Endothelial cell of umbilical vein (primary cell): ENCODE results near the gene LGI1. TPM values are rescaled to one million over a fixed set of nuclear protein-coding genes. Genes with fewer than 3 reads are reported as not detected.
"Not testable (repeated sequence)": the region's sequence is repeated elsewhere in the genome, so short reads cannot be mapped to it uniquely, and the experiment has no call there.

Source experiments
- BruUV-seq: library from RNA; stranded (reverse); fragments of 400-500 nt; replicated peaks from 2 replicates; lab custom pipeline; 2021; lab: Mats Ljungman, UMichigan
- CTCF ChIA-PET: fragments of 300-600, 350-600 bp; sonication (Branson Sonifier 250); formaldehyde crosslinking; loops from one replicate; lab custom pipeline; 2021; ENCODE audit warnings: antibody characterized with exemption, inconsistent platforms; lab: Charles Lee
- POLR2A ChIA-PET: fragments of 300-600, 350-600 bp; sonication (Branson Sonifier 250); formaldehyde crosslinking; loops from one replicate; lab custom pipeline; 2021; ENCODE audit warnings: antibody characterized with exemption, inconsistent platforms; lab: Charles Lee
- DNase-seq: peaks from one replicate; pipeline ENCODE4 v3.0.0-alpha.2; 2011; ENCODE audit warnings: low read depth, low spot score
- FAIRE-seq: peaks from 2 replicates; lab custom pipeline; 2011; peaks lifted over from hg19 to GRCh38; lab: Jason Lieb, UNC
- H2AFZ ChIP-seq: 2 replicates; pipeline ENCODE4 v1.6.0; 2012; ENCODE audit warnings: low read depth, low read length, control low read depth, inconsistent platforms
- H3K27ac ChIP-seq: 2 replicates; pipeline ENCODE4 v1.5.1; 2011; ENCODE audit warnings: low read depth, mild to moderate bottlenecking, control low read depth, low read length, moderate library complexity; ENCODE audit not compliant: insufficient read depth
- H3K27me3 ChIP-seq, 2 experiments: 2 replicates each; pipeline versions ENCODE4 v1.6.0 to v1.6.1; 2011; ENCODE audit warnings: low read length in 2 of 2, mixed read lengths in 1 of 2; ENCODE audit not compliant: control insufficient read depth in 2 of 2, insufficient read depth in 2 of 2
- H3K36me3 ChIP-seq, 2 experiments: 2 replicates in 1 of 2; 3 replicates in 1 of 2; pipeline ENCODE4 v1.5.1; 2011; ENCODE audit warnings: low read length in 2 of 2, mild to moderate bottlenecking in 1 of 2, moderate library complexity in 1 of 2; ENCODE audit not compliant: control insufficient read depth in 2 of 2, insufficient read depth in 2 of 2; ENCODE audit errors: extremely low read depth in 1 of 2
- H3K4me1 ChIP-seq: 3 replicates; pipeline ENCODE4 v1.5.1; 2011; ENCODE audit warnings: mild to moderate bottlenecking, low read length; ENCODE audit not compliant: control insufficient read depth, insufficient read depth; ENCODE audit errors: extremely low read depth
- H3K4me2 ChIP-seq: 2 replicates; pipeline ENCODE4 v1.6.1; 2011; ENCODE audit warnings: low read length, control low read depth, mixed read lengths; ENCODE audit not compliant: insufficient read depth
- H3K4me3 ChIP-seq, 3 experiments: fragments of 200-600 bp in 1 of 3; sonication (generic), shearing (Covaris generic) in 1 of 3; replicated peaks in 1 of 3; 2 replicates each; pipeline ENCODE4 v1.5.1; 2011 to 2016; ENCODE audit warnings: control low read depth in 3 of 3, low read length in 3 of 3, mild to moderate bottlenecking in 2 of 3, inconsistent platforms in 1 of 3, low read depth in 1 of 3, moderate library complexity in 1 of 3; ENCODE audit not compliant: insufficient read depth in 1 of 3
- H3K79me2 ChIP-seq: 2 replicates; pipeline ENCODE4 v1.6.0; 2012; ENCODE audit warnings: low read length, inconsistent platforms; ENCODE audit not compliant: control insufficient read depth, insufficient read depth
- H3K9ac ChIP-seq: replicated peaks from 2 replicates; pipeline ENCODE3; 2011; ENCODE audit warnings: low read length, control low read depth; ENCODE audit not compliant: insufficient read depth; ENCODE audit errors: extremely low read depth
- H3K9me1 ChIP-seq: replicated peaks from 3 replicates; pipeline ENCODE4 v1.6.0; 2011; ENCODE audit warnings: mild to moderate bottlenecking, low read length; ENCODE audit not compliant: control insufficient read depth, insufficient read depth; ENCODE audit errors: extremely low read depth
- H3K9me3 ChIP-seq: replicated peaks from 2 replicates; pipeline ENCODE4 v1.5.1; 2012; ENCODE audit warnings: low read length, inconsistent platforms; ENCODE audit not compliant: control insufficient read depth, insufficient read depth
- H4K20me1 ChIP-seq: replicated peaks from 2 replicates; pipeline ENCODE3; 2011; ENCODE audit warnings: mild to moderate bottlenecking, low read length; ENCODE audit not compliant: control insufficient read depth, insufficient read depth; ENCODE audit errors: extremely low read depth
- CTCF ChIP-seq, 2 donors: IDR thresholded peaks; 1 replicate in 1 of 2; 2 replicates in 1 of 2; pipeline ENCODE4 v1.5.1; 2011; ENCODE audit warnings: low read length in 2 of 2, mild to moderate bottlenecking in 2 of 2, moderate library complexity in 2 of 2, control low read depth in 1 of 2, inconsistent platforms in 1 of 2, low read depth in 1 of 2; ENCODE audit not compliant: insufficient read depth in 1 of 2; ENCODE audit errors: extremely low read depth in 1 of 2
- EZH2 ChIP-seq: IDR thresholded peaks from 2 replicates; pipeline ENCODE4 v1.6.1; 2012; ENCODE audit warnings: borderline replicate concordance, low read depth, mild to moderate bottlenecking, moderate library complexity, low read length, inconsistent platforms; ENCODE audit not compliant: severe bottlenecking
- FOS ChIP-seq: IDR thresholded peaks from 2 replicates; pipeline ENCODE4 v1.6.1; 2011; ENCODE audit warnings: mild to moderate bottlenecking, low read length, moderate library complexity, borderline replicate concordance; ENCODE audit not compliant: insufficient read depth
- GATA2 ChIP-seq: IDR thresholded peaks from 2 replicates; pipeline ENCODE4 v1.7.0; 2011; ENCODE audit warnings: low read depth, mild to moderate bottlenecking, moderate library complexity, mixed read lengths, low read length; ENCODE audit not compliant: insufficient read length, insufficient read depth
- JUN ChIP-seq: IDR thresholded peaks from 2 replicates; pipeline ENCODE4 v1.6.1; 2011; ENCODE audit warnings: borderline replicate concordance, low read depth; ENCODE audit not compliant: insufficient read length, insufficient read depth
- MAX ChIP-seq: IDR thresholded peaks from 2 replicates; pipeline ENCODE4 v1.6.1; 2011; ENCODE audit not compliant: insufficient read depth, insufficient read length
- MYC ChIP-seq: IDR thresholded peaks from one replicate; pipeline ENCODE4 v1.6.1; 2011; ENCODE audit warnings: mild to moderate bottlenecking, low read depth, low read length
- POLR2A ChIP-seq: IDR thresholded peaks from 2 replicates; pipeline ENCODE4 v1.6.1; 2012; ENCODE audit warnings: low read depth, mild to moderate bottlenecking, control low read depth, low read length
- POLR2AphosphoS5 ChIP-seq: IDR thresholded peaks from 2 replicates; pipeline ENCODE4 v1.6.1; 2012; ENCODE audit warnings: low read depth, mild to moderate bottlenecking, control low read depth, low read length, moderate library complexity; ENCODE audit not compliant: insufficient read depth
- dilution Hi-C: fragments of 300-500 bp; cut with MboI; formaldehyde crosslinking; loops from one replicate; pipeline ENCODE4 v1.15.0; 2019; ENCODE audit warnings: low sequenced_read_pairs; ENCODE audit not compliant: extremely low pct_ligation_motif_present
- intact Hi-C: fragments of 100-400 bp; cut with micrococcal nuclease; formaldehyde crosslinking; loops from one replicate; pipeline ENCODE4 v1.10.0; 2022
- polyA plus RNA-seq, 4 experiments: library from polyadenylated mRNA; depleted of rRNA in 3 of 4; stranded (reverse) in 3 of 4; unstranded in 1 of 4; fragments of >200 nt; gene quantifications; 2 replicates each; pipeline versions ENCODE4 v1.2.1 to v1.2.3, GENCODE V29; 2011 to 2012; ENCODE audit warnings: missing spikeins in 1 of 4
- total RNA-seq: library from RNA; stranded (reverse); gene quantifications from 2 replicates; pipeline ENCODE4 v1.2.3, GENCODE V29; 2021

Gene LGI1
- total and polyA plus RNA-seq, 2 donors (not counting 3 experiments of a cell fraction or from before 2014, with no cell fraction given) = not detected

- Histone ChIP-seq H3K9me3 (no peaks in the 10 kb centered on the region), H3K9ac (no peak overlapping the region), H3K9me1 (no peaks in the 10 kb centered on the region), H3K79me2 (no peaks in the 10 kb centered on the region), H3K27me3 (peaks cover 2 to 5% of the 10 kb centered on the region in 2 experiments), H2AFZ (no peak overlapping the region), H3K4me1 (no peaks in the 10 kb centered on the region), H4K20me1 (no peaks in the 10 kb centered on the region), H3K4me2 (no peak overlapping the region), H3K27ac (no peak overlapping the region), H3K4me3 (no peak overlapping the region), H3K36me3 (no peaks in the 10 kb centered on the region)
- intact Hi-C loops (no loop called here), dilution Hi-C loops (no loop called here)
- POLR2A ChIA-PET = no interaction called here
- FAIRE-seq = no peak
- no TSS peak for BruUV-seq
- TF ChIP-seq EZH2 (no peak), MYC (no peak), MAX (no peak), JUN (no peak), POLR2A (no peak), GATA2 (no peak), CTCF (IDR thresholded peaks at IDR 0.05; ENCODE audit: extremely low read depth in 1 of 2, insufficient read depth in 1 of 2, low read depth in 1 of 2, low read length in 2 of 2) (no peak), FOS (no peak), POLR2AphosphoS5 (no peak)
- DNase-seq = no peak
- CTCF ChIA-PET = interaction anchor here (1.3 to 1.7 kb wide), 2 partner anchors 11 to 12 kb away, joined by 3 to 7 read pairs; no protein-coding TSS in a partner anchor
Observed at GRCh38 chr10:93827056-93827804, 69.5 kb downstream of the LGI1 start.

GRCh38 chr10:93831065-93831464 lies 73.3 kb downstream of the LGI1 start:
- BruUV-seq, POLR2A ChIA-PET, H3K9ac ChIP-seq, H3K4me2 ChIP-seq, H3K36me3 ChIP-seq, H3K4me1 ChIP-seq, H3K79me2 ChIP-seq, H3K27ac ChIP-seq, H2AFZ ChIP-seq, H3K27me3 ChIP-seq, H3K9me1 ChIP-seq, DNase-seq, H3K9me3 ChIP-seq, H3K4me3 ChIP-seq, CTCF ChIA-PET, H4K20me1 ChIP-seq, FAIRE-seq, intact Hi-C loops, dilution Hi-C loops: not testable (repeated sequence)
